UCSD-AML1 (cell line): ENCODE results near the gene TBCEL.

Experiments
- DNase-seq: peaks from one replicate; lab custom pipeline; 2025; ENCODE audit not compliant: unreplicated experiment; lab: John Stamatoyannopoulos, UW

The TBCEL gene

DNA sequence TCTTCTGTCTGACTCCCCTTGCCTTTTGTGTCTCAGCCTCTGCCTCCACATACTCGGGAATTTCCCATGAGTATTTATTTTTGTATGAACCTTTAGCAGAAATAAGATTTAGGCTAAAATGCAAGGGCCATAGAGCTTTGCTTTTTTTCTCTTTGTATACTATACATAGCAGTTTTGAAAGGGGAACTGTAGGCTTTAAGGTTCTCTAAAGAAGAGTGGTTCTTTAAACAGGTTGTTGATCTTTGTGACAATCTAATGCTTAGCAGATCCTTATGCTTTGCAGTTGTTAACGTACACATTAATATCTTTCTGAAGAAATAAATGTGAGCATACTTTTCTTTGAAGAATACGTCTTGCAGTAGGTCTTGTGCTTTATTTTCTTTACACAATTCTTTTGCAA, 35.0 kb downstream of the TBCEL start:
- no peak for DNase-seq

DNA sequence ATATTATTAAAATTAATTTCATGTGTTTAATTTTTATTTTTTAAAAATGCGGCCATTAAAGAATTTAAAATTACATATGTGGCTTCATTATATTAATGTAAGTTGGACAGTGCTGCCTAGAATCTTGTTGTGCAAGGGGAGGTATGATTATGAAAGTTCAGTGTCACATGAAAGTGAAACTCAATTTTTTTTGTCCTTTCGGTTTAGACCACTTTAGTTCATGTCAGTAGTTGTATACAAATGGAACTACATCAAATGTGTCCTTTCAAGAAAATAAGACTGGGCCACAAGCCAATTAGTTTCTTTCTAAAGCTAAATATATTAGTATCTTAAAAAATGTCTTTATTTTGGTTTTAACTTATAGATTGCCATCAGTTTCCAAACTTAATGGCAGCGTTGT, 35.7 kb downstream of the TBCEL start:
- DNase-seq, result no peak

DNA sequence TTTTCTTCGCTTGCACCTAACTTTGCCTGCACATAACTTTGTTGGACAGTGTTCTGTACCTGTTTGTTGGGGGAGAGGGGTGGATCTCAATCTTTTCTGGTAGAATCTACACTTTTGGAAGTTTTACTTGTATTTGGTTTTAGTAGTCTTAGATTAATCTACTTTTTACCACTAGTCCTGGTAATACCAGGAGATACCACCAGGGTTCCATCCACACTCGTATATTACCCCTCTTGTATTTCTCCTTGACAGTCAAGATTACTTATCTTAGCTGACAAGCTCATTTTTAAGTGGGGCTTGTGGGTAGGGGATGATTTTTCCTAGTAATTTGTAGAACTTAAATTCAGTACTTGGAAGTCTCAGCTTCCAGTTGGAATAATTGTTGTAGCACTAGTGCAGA, 39.8 kb downstream of the TBCEL start:
- no peak for DNase-seq

DNA sequence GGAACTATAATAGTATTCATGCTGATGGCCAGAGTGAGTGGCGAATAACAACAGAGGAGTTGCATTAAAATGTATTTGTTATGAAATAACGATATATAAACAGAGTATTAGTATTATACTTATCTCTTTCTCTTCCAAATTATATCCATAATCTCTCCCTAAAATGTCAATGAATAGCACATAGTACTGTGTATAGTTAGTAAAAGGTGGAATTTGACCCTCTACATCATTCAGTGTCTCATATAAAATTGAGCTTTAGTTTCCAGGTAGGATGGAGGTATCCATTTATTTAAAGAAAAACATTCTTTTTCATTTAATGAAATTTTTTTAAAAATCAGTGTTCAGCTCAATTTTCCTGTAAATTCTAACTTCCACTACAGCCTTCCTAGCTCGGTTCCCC, 42.7 kb downstream of the TBCEL start:
- DNase-seq, result no peak

DNA sequence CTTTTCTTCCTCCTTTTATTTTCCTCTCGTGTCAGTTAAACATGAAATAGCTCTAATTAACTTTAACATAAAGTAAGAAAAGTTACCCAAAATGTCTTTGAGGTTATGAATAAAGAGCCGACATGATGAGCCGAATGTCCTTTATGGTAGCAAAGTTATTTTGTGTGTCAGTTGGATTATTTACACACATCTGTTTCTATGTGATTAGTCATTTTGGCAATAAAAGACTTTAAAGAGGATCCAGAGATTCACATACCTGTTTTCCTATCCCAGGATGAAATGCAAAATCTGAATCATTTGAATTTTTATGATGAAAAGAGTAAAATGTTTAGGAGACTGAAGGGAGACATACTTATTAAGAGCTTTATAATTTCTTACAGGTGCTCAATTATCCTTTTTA, 43.1 kb downstream of the TBCEL start:
- DNase-seq, result no peak

DNA sequence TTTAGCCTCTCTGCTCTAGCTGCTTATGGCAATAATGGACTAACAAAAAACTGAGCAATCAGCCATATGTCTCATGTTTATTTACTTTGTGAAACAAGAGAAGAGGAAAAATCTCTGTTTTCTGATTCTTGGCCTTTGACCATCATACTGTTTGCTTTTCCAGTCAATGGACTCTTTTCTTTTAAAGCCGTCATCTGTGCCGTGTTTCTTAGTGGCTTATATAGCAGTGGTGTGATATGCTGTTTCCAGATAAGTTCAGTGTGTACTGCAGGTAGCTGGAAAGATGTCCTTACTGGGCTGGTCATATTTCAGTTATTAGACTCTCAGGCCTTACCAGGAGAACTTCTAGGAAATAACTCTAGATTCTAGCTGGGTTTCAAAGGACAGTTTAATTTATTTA, 43.6 kb downstream of the TBCEL start:
- no peak for DNase-seq

DNA sequence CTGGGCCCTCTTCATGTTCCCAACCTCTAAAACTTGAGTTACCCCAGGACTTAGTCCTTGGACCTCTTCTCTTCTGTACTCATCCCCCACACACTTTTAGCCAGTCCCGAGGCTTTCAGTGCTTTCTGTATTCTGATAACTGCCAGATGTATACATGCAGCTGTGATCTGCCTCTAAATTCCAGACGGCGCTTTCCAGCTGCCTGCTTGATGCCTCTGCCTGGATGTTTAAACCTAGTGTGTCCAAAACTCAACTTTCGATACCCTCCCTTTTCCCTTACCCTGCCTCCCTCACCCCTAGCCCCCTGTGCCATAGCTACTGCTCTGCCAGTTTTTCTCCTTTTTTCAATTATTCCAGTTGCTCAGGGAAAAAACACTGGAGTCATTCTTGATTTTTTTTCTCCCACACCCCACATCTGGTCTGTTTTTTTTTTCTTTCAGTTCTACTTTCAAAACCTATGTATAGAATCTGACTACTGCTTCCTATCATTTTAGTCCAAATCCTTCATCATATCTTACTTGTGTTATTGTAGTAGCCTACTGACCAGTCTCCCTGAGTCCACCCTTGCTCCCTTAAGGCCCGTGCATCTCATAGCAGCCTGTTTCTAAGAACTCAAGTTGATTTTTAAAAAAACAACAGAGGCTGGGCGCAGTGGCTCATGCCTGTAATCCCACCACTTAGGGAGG, 44.2 kb downstream of the TBCEL start:
- DNase-seq, result no peak

DNA sequence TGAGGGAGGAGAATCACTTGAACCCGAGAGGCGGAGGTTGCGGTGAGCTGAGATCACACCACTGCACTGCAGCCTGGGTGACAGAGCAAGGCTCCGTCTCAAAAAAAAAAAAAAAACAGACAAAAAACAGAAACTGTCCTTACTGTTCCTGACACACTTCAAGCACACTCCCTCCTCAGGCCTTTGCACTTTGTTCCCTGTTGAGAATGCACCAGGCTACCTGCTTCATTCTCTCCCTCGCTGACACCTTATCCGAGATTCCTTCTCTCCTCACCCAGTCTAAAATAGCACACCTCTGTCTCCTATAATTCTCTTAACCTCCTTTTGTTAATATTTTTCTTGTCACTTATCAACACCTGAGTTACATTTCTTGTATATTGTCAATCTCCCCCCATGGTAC, 44.9 kb downstream of the TBCEL start:
- DNase-seq, result no peak

DNA sequence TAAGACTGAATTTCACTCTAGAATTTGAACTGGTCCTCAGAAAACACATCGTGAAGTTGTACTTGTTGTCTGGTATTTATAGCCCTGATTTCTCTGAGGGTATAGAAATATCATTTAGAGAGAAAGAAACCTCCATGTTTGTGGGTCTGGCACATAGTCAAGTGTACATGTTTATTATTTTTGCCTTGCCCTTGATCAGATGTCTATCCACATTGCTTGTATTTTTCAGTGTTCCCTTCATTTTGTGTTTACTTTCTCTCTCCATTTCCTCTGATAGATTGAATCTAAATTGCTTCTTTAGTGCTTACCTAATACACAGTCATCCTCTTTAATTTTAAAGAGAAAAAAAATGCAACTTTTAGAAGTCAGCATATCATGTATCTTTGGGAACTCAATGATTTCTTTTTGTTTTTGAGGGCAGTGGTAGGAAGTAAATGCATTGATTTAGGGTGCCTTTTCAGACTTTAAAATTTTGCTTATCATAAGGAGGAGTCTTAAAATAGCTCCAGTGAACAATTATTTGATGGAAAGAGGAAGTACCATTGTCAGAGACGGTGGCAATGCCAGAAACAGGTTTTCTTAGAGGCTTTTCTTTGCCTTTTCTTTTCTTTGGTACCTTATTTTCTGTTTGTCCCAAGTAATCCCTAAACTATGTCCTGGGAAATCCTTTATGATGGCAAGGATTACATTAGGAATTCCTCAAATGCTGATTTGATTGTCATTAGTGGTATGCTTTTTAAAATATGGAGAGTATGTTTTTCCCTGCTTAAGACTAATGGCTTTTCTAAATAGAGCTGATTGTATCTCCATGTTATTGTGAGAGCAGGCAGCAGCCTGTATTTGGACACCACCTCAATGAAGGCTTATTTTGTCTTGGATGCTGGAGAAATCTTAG, 47.3 kb downstream of the TBCEL start:
- DNase-seq, result no peak

DNA sequence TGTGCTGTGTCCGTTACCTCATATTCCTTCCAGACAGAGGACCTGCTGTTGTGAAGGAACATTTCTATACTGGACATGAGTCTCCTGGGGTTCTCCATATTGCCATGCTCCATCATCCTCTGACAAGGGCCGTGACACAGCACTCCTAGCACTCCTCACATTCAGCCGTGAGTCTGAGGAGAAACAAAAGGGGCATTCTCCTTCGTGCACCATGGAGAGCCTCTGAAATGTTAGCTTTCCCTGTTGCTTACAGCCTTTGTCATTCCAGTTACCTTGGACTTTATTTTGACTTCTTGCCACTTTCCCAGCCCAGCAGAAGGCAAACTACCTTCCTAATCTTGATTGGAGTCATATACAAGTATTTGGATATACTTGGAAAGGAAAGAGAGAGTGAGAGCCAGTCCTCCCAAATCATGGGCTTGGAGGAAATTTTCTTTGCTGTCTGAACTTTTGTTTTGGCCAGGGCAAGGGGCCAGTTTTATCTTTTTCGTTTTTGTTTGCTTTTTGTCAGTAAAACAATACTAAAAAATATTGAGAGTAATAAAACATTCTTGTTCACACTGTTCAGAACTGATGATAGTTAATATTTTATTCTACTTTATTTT, 48.0 kb downstream of the TBCEL start:
- DNase-seq, result no peak

DNA sequence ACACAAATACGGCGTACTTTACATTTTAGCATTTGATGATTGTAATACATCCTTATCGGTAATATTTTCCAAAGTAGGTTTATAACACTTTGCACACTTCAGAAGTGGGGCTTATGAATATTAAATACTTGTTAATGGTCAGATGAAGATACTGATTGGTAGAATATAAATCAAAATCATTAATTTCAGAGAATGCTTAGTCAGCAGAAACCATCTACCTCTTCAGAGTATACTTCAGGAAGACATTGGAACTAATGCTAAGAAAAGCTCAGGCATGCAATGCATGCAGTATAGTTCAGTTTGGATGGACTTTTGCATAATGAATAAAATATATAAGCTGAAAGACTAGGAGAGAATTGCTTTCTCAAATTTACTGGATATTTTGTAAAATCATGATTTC, 57.4 kb downstream of the TBCEL start:
- no peak for DNase-seq

DNA sequence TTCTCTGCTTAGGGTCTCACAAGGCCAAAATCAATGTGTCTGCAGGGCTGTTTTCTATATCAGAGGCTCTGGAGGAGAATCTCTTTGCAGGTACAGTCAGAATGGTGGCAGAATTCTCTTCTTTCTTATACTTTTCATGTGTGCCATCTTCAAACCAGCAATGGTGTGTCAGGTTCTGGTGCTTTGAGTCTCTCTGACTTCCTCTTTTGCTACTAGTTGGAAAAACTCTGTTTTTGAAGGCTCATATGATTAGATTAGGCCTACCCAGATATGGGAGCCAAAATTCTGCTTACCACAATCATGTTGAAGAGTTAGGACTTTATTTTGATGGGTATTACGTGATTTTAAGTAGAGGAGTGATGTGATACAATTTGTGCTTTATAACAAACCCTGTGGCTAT, 58.3 kb downstream of the TBCEL start:
- no peak for DNase-seq

DNA sequence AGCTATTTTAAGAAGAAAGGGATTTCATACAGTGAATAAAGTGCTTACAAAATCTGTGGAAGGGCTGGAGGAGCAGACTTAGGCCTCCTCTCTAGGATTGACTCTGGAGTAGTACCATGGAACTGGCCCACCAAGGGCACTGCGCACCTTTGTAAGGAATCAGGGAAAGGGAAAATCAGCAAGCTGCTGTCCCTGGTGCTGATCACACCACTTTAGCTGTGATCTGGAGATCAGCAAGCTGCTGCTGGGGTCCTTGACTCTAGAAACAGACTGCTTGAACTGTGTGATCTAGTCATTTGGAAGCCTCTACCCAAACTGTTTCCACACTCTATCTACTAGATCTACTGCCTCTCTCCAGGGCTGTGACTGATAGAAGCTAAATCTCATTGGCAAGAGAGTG, 58.8 kb downstream of the TBCEL start:
- DNase-seq, result no peak

DNA sequence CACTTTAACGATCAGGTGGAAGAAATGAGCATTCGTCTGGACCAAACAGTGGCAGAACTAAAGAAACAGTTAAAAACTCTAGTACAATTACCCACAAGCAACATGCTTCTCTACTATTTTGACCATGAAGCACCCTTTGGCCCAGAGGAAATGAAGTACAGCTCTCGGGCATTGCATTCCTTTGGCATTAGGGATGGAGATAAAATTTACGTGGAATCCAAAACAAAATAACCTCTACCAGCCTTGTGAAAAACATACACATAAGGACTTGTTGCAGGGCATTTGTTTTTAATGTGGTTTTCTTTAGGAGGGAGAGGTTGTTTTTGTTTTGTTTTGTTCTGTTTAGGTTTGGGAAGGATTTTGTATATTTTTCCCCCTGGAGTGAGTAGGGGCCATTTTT, 63.0 kb downstream of the TBCEL start:
- DNase-seq, result no peak

DNA sequence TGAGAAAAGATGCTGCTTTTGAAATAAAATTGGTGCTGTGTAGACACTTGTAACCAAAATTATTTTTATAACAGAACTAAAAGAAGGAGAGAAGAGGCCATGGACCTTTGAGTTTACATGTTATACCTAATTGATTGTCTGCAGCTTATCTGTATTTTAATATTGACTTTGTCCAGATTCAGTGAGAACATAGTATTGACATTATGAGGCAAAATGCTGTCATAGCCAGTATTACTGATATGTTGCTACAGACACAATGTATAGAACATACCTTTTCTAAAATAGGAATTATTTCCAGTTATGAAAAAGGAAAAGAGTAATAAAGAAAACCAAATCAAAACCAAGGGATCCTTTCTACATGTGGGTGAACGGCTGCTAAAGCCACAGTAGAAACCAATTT, 65.7 kb downstream of the TBCEL start:
- no peak for DNase-seq

DNA sequence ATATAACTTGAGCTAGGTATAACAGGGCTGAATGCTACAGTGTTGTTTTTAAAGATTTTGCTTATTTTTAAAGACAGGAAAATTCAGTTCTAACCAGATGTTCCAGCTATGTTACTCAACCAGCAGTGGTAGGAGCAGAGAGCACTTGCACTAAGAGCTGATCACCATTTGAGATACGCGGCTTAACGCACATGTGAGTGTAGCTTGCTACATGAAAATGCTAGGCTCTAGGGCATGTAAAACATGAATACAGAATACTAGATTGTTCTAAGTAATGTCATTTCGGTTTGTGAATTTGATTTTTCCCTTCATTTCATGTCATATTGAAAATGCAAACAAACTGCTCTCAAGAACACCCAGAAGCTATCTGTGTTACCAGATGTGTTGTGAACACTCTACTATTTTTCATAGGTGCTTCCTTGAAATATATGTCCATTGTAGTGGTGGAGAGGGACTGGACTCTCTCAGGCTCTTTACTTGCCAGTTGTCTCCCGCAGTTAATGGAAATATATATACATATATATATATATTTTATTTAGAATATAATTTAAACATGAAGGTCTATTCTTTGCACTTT, 66.3 kb downstream of the TBCEL start:
- DNase-seq, result no peak

DNA sequence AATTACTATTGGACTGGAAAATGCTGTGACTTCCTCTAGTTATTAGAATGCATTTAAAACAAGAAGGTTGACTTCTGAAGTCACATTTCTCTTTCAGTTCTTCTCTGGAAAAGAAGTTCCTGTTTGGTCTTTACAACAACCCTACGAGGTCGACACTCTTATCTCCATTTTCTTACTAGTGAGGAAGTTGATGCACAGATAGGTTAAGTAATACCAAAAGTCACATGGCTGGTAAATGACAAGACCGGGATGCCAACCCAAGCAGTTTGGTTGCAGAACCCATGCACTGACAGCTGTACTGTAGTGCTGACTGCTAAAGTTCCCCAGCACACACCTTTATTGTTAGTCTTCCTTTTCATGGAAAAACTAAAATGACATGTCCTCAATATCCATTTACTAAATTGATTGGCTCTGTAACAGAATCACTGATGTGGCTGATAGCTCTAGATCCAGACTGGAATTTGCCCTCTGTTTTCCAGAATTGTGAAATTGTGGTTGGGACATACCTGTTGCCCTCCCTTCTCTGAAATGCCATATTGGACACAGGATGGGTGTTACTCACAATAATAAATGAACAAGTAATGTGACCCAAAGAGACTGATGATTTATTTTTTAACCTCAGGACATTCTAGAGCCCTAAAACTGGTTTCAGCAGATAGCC, 67.7 kb downstream of the TBCEL start:
- no peak for DNase-seq

DNA sequence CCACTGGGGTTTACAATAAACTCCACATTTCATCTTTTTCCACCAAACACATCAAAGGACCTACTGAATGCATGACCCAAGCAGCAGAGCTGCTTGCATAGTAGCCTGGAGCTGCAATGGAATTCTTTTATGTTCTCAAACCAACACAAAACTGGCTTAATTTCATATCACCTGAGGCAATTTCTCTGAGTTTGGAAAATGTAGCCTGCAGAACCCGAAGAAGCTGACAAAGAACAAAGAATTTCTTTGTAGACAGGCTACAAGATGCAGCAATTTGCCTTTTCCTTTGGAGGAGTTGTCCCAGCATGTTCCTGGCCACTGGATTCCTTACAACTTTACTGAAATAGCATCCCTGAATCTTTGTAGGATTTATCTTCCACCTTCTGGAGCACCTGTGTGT, 71.7 kb downstream of the TBCEL start:
- no peak for DNase-seq

DNA sequence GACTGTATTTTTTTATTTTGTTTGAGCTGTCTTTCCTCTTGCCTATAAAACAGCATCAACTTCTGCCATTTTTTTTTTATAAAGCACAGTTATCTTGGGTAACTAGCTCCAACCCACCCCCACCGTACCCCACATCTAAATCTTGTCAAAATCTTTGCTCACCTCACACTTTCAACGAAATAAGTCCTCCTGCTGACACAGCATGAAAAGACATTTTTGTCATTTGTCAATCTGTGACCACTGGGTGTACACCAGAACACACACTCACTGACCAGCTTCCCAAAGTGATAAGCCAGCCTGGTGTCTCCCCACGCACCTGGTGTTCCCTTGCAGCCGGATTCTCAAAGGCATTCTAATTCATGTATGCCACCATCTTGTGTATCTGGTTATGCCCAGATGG, 75.5 kb downstream of the TBCEL start:
- no peak for DNase-seq

DNA sequence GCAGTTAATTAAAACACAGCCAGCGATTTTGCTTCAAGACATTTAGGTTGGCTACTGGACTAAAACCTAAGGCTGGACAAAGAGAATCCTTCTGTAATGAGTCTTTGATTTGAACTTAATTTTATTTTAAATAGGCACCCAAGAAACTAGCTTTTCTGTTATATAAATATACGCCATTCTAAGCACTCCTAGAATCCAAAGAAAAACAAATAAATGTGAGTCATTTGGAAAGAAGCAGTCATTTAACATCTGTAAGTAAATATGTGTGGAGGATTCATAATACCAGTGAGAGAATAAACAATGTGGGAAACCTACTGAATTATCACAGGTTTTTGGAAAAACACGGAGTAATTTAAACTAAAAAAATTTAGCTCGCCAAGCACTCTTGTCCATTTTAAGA, 76.0 kb downstream of the TBCEL start:
- no peak for DNase-seq

DNA sequence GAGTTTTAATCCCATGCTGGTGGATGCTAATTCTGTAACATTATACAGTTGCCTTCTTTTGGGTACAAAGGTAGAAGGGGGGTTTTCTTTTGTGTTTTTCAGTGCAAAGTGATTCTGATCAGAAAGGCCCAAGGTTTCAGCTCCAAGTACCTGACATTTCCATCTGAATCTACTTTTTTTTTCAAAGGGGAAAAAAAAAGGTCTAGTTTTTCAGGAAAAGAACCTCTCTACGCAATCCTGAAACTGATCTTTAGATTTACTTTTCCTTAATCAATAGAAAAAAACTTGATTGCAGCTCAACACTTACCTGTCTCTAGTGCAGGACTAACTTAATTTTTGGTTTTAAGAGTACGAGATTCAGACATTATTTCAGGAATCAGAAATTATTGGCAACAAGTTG, 77.0 kb downstream of the TBCEL start, which contains the start of gene TECTA:
TSS of gene TECTA (plus strand) at position 301 of the 400 bp plus-strand sequence. CDS start 1,423 bp downstream, outside the sequence.
- no peak for DNase-seq
